HG02885 (cell line): ENCODE results near the gene HSPBP1.

Experiments
- ATAC-seq: cut with Tn5 transposase; IDR thresholded peaks from one replicate; pipeline ENCODE4 v1.9.1; 2021; ENCODE audit warnings: mild to moderate bottlenecking; ENCODE audit not compliant: unreplicated experiment, poor library complexity

The HSPBP1 gene

GRCh38 chr19:55242517-55242916 is 37.4 kb downstream of the HSPBP1 start:
- ATAC-seq, result no peak

GRCh38 chr19:55241935-55242464 is 37.9 kb downstream of the HSPBP1 start:
- ATAC-seq, result no peak

GRCh38 chr19:55241143-55241934 is 38.6 kb downstream of the HSPBP1 start:
- no peak for ATAC-seq

GRCh38 chr19:55240713-55241020 is 39.2 kb downstream of the HSPBP1 start:
- ATAC-seq, result no peak

- no peak for ATAC-seq
These were observed 40.9 kb downstream of the HSPBP1 start for GRCh38 chr19:55239004-55239403.

- ATAC-seq, result no peak
These were observed 41.9 kb downstream of the HSPBP1 start for GRCh38 chr19:55238030-55238429.

- ATAC-seq, result no peak
These were observed 46.9 kb downstream of the HSPBP1 start for GRCh38 chr19:55232986-55233385.

- no peak for ATAC-seq
These were observed 47.7 kb downstream of the HSPBP1 start for GRCh38 chr19:55232286-55232602.

GRCh38 chr19:55231391-55232285 is 48.3 kb downstream of the HSPBP1 start:
- no peak for ATAC-seq

- ATAC-seq, result no peak
These were observed 49.1 kb downstream of the HSPBP1 start for GRCh38 chr19:55230780-55231179.

GRCh38 chr19:55230329-55230728 is 49.6 kb downstream of the HSPBP1 start:
- no peak for ATAC-seq

GRCh38 chr19:55229789-55230182 is 50.1 kb downstream of the HSPBP1 start:
- ATAC-seq, result no peak

GRCh38 chr19:55229145-55229788 is 50.6 kb downstream of the HSPBP1 start:
- no peak for ATAC-seq

- no peak for ATAC-seq
These were observed 51.4 kb downstream of the HSPBP1 start, which contains the start of gene TMEM86B for GRCh38 chr19:55228403-55229031. TMEM86B (minus strand) TSS chr19:55228763; CDS start chr19:55228741, 22 bp downstream.

- no peak for ATAC-seq
These were observed 51.9 kb downstream of the HSPBP1 start for GRCh38 chr19:55228015-55228391.

- no peak for ATAC-seq
These were observed 52.5 kb downstream of the HSPBP1 start for GRCh38 chr19:55227241-55228014.

- ATAC-seq, result no peak
These were observed 53.1 kb downstream of the HSPBP1 start for GRCh38 chr19:55226788-55227187.

- ATAC-seq, result no peak
These were observed 53.6 kb downstream of the HSPBP1 start for GRCh38 chr19:55226273-55226672.

- no peak for ATAC-seq
These were observed 54.4 kb downstream of the HSPBP1 start for GRCh38 chr19:55225415-55225958.
